BLaER1 (cell line): Measurements from ENCODE around the gene CISD3.

ENCODE experiments used
- H3K27ac ChIP-seq: shearing (Covaris generic); formaldehyde crosslinking; 2 replicates; pipeline ENCODE4 v1.8.1; 2022
- H3K27me3 ChIP-seq: shearing (Covaris generic); formaldehyde crosslinking; 2 replicates; pipeline ENCODE4 v1.8.1; 2022
- H3K36me3 ChIP-seq: shearing (Covaris generic); formaldehyde crosslinking; 2 replicates; pipeline ENCODE4 v1.8.1; 2022
- H3K4me1 ChIP-seq: shearing (Covaris generic); formaldehyde crosslinking; 2 replicates; pipeline ENCODE4 v1.8.1; 2022
- H3K4me2 ChIP-seq: shearing (Covaris generic); formaldehyde crosslinking; 2 replicates; pipeline ENCODE4 v1.8.1; 2022
- H3K4me3 ChIP-seq: shearing (Covaris generic); formaldehyde crosslinking; 2 replicates; pipeline ENCODE4 v1.8.1; 2022
- H3K9ac ChIP-seq: shearing (Covaris generic); formaldehyde crosslinking; 2 replicates; pipeline ENCODE4 v1.8.1; 2022
- H3K9me3 ChIP-seq: shearing (Covaris generic); formaldehyde crosslinking; 2 replicates; pipeline ENCODE4 v1.8.1; 2022
- H4K20me1 ChIP-seq: shearing (Covaris generic); formaldehyde crosslinking; 2 replicates; pipeline ENCODE4 v1.8.1; 2022
- Cebpa-rat ChIP-seq: shearing (Covaris generic); IDR thresholded peaks from 2 replicates; pipeline ENCODE4 v1.8.1; 2022

Gene CISD3

GRCh38 chr17:38729886-38730525 is at the start of gene CISD3:
Gene CISD3, plus strand, starts transcription at chr17:38730341. Its CDS starts 18 bp downstream, at chr17:38730359.
- Histone ChIP-seq H3K36me3 (peaks cover 35% of the 10 kb centered on the region), H3K9ac (peak within 1 kb of the TSS; percentile 76), H3K27ac (peak within 1 kb of the TSS; percentile 82), H3K27me3 (no peaks in the 10 kb centered on the region), H3K9me3 (no peaks in the 10 kb centered on the region), H3K4me2 (peak within 1 kb of the TSS; percentile 94), H3K4me3 (peak within 1 kb of the TSS; percentile 72), H4K20me1 (peaks cover 36% of the 10 kb centered on the region), H3K4me1 (peaks cover 94% of the 10 kb centered on the region)
- no peak for TF ChIP-seq Cebpa-rat

GRCh38 chr17:38681096-38681495 is 49.0 kb upstream of the CISD3 start:
- no peaks in the 10 kb centered on the region for H4K20me1 ChIP-seq
- no peaks in the 10 kb centered on the region for H3K9me3 ChIP-seq
- H3K27me3 ChIP-seq: no peaks in the 10 kb centered on the region
- TF ChIP-seq Cebpa-rat: no peak
- H3K4me1 ChIP-seq: peaks cover 12% of the 10 kb centered on the region
- H3K9ac ChIP-seq: no peak overlapping the region
- no peaks in the 10 kb centered on the region for H3K36me3 ChIP-seq
- no peak overlapping the region for H3K4me3 ChIP-seq
- no peak overlapping the region for H3K27ac ChIP-seq
- H3K4me2 ChIP-seq: no peak overlapping the region

- H3K4me2 ChIP-seq: no peak overlapping the region
- no peaks in the 10 kb centered on the region for H4K20me1 ChIP-seq
- peaks cover 3% of the 10 kb centered on the region; the same call in 1 of the 2 replicates for H3K4me1 ChIP-seq
- H3K9ac ChIP-seq: no peak overlapping the region
- H3K4me3 ChIP-seq: no peak overlapping the region
- no peaks in the 10 kb centered on the region for H3K9me3 ChIP-seq
- TF ChIP-seq Cebpa-rat: no peak
- no peaks in the 10 kb centered on the region for H3K27me3 ChIP-seq
- H3K36me3 ChIP-seq: no peaks in the 10 kb centered on the region
- H3K27ac ChIP-seq: no peak overlapping the region
Observed at GRCh38 chr17:38685491-38685890, 44.6 kb upstream of the CISD3 start.

- H3K4me2 ChIP-seq: no peak overlapping the region
- H3K9me3 ChIP-seq: no peaks in the 10 kb centered on the region
- H4K20me1 ChIP-seq: no peaks in the 10 kb centered on the region
- H3K9ac ChIP-seq: no peak overlapping the region
- H3K27ac ChIP-seq: no peak overlapping the region
- no peak overlapping the region for H3K4me3 ChIP-seq
- TF ChIP-seq Cebpa-rat: no peak
- H3K4me1 ChIP-seq: peaks cover 13% of the 10 kb centered on the region
- H3K36me3 ChIP-seq: no peaks in the 10 kb centered on the region
- no peaks in the 10 kb centered on the region for H3K27me3 ChIP-seq
Observed at GRCh38 chr17:38687286-38687685, 42.9 kb upstream of the CISD3 start.

- no peaks in the 10 kb centered on the region for H4K20me1 ChIP-seq
Observed at GRCh38 chr17:38690386-38690785, 39.8 kb upstream of the CISD3 start.

GRCh38 chr17:38691154-38691553 is 39.0 kb upstream of the CISD3 start:
- no peak for TF ChIP-seq Cebpa-rat
- Histone ChIP-seq H3K4me1 (peaks cover 21% of the 10 kb centered on the region), H3K36me3 (no peaks in the 10 kb centered on the region), H3K4me2 (peak overlapping the region; percentile 43), H3K4me3 (no peak overlapping the region), H3K9me3 (no peaks in the 10 kb centered on the region), H3K27me3 (no peaks in the 10 kb centered on the region), H4K20me1 (no peaks in the 10 kb centered on the region), H3K9ac (no peak overlapping the region), H3K27ac (no peak overlapping the region)

More at GRCh38 chr17:38690386-38690785, 39.8 kb upstream of the CISD3 start:
- H3K4me2 ChIP-seq: no peak overlapping the region
- H3K4me1 ChIP-seq: peaks cover 14% of the 10 kb centered on the region
- no peaks in the 10 kb centered on the region for H3K9me3 ChIP-seq
- no peak overlapping the region for H3K4me3 ChIP-seq
- no peaks in the 10 kb centered on the region for H3K27me3 ChIP-seq
- no peak for TF ChIP-seq Cebpa-rat
- no peak overlapping the region for H3K9ac ChIP-seq
- no peaks in the 10 kb centered on the region for H3K36me3 ChIP-seq
- no peak overlapping the region for H3K27ac ChIP-seq

- no peak for TF ChIP-seq Cebpa-rat
- no peaks in the 10 kb centered on the region for H3K9me3 ChIP-seq
- peaks cover 36% of the 10 kb centered on the region for H3K4me1 ChIP-seq
- H3K27ac ChIP-seq: no peak overlapping the region
- no peak overlapping the region for H3K4me3 ChIP-seq
- H3K36me3 ChIP-seq: no peaks in the 10 kb centered on the region
- no peaks in the 10 kb centered on the region for H4K20me1 ChIP-seq
- no peak overlapping the region for H3K4me2 ChIP-seq
- H3K9ac ChIP-seq: no peak overlapping the region
- no peaks in the 10 kb centered on the region for H3K27me3 ChIP-seq
Observed at GRCh38 chr17:38693700-38694329, 36.3 kb upstream of the CISD3 start.

GRCh38 chr17:38697061-38697820 is 32.9 kb upstream of the CISD3 start:
- no peaks in the 10 kb centered on the region for H3K36me3 ChIP-seq
- H3K4me1 ChIP-seq: peaks cover 39% of the 10 kb centered on the region
- no peaks in the 10 kb centered on the region for H3K9me3 ChIP-seq
- H3K9ac ChIP-seq: no peak overlapping the region
- H3K4me2 ChIP-seq: 0 out of 2 replicates have a peak overlapping the region, but pooled peaks have one; percentile 27
- no peak overlapping the region for H3K4me3 ChIP-seq
- no peak for TF ChIP-seq Cebpa-rat
- no peaks in the 10 kb centered on the region for H3K27me3 ChIP-seq
- no peaks in the 10 kb centered on the region for H4K20me1 ChIP-seq
- H3K27ac ChIP-seq: no peak overlapping the region

GRCh38 chr17:38698760-38699159 is 31.4 kb upstream of the CISD3 start:
- Histone ChIP-seq H3K9me3 (no peaks in the 10 kb centered on the region), H3K27ac (no peak overlapping the region), H3K36me3 (no peaks in the 10 kb centered on the region), H3K4me2 (no peak overlapping the region), H3K4me1 (peaks cover 50% of the 10 kb centered on the region), H3K4me3 (no peak overlapping the region), H4K20me1 (no peaks in the 10 kb centered on the region), H3K27me3 (no peaks in the 10 kb centered on the region), H3K9ac (no peak overlapping the region)
- no peak for TF ChIP-seq Cebpa-rat

GRCh38 chr17:38701504-38702165 is 28.5 kb upstream of the CISD3 start:
- Histone ChIP-seq H3K27me3 (no peaks in the 10 kb centered on the region), H3K4me2 (peak overlapping the region; percentile 94), H3K27ac (peak overlapping the region; percentile 99), H4K20me1 (peaks cover 7% of the 10 kb centered on the region), H3K9ac (peak overlapping the region; percentile 99), H3K4me1 (peaks cover 38% of the 10 kb centered on the region), H3K9me3 (no peaks in the 10 kb centered on the region), H3K4me3 (peak overlapping the region; percentile 97), H3K36me3 (no peaks in the 10 kb centered on the region)
- TF ChIP-seq Cebpa-rat: no peak
